ENCODE data around the gene PXDN. TPM values are rescaled to one million over a fixed set of nuclear protein-coding genes. Genes with fewer than 3 reads are reported as not detected.

PXDN gene
- total and polyA plus RNA-seq, 2 of the 4 experiments (the other 2 are of a cell fraction), result 153 to 332 TPM

DNA sequence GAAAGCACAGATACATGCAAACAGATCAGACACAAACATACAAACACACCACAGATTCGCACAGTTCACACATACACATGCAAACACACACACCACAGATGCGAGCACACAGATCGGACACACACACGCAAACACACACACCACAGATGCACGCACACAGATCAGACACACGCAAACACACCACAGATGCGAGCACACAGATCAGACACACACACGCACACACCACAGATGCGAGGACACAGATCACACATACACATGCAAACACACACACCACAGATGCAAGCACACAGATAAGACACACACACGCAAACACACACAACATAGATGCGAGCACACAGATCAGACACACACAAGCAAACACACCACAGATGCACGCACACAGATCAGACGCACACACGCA, 149.0 kb downstream of the PXDN start:
- ATAC-seq (ENCODE audit: low read depth), result no peak
- H2AFZ ChIP-seq (replicated peaks; ENCODE audit: low read length, poor library complexity), result no peak overlapping the region
- H4K20me1 ChIP-seq (ENCODE audit: insufficient read depth, low read length), result peaks cover 13% of the 10 kb centered on the region
- H3K27ac ChIP-seq (ENCODE audit: insufficient read depth, low read length), result no peak overlapping the region
- peaks cover 27% of the 10 kb centered on the region for H3K4me1 ChIP-seq (ENCODE audit: control insufficient read depth, insufficient read depth, low read length)
- H3K23ac ChIP-seq (ENCODE audit: low read depth, low read length), result peak overlapping the region; percentile 19; the same call in 1 of the 2 replicates
- no peak overlapping the region; the same call in 1 of the 2 replicates for H4K91ac ChIP-seq (ENCODE audit: insufficient read depth, low read depth, low read length)
- H3K14ac ChIP-seq (replicated peaks; ENCODE audit: low read depth, low read length), result peak overlapping the region; percentile 48; the same call in 1 of the 2 replicates
- ChIA-PET CTCF (no interaction called here), POLR2A (ENCODE audit: unreplicated experiment) (no interaction called here)
- BruUV-seq (replicated peaks), result no TSS peak
- H2AK9ac ChIP-seq (replicated peaks; ENCODE audit: low read depth, low read length, poor library complexity), result no peak overlapping the region
- intact Hi-C loops (cut with micrococcal nuclease) (no loop called here), dilution Hi-C loops (cut with HindIII; ENCODE audit: low sequenced_read_pairs, unreplicated experiment) (no loop called here), in situ Hi-C loops (cut with MboI; ENCODE audit: low sequenced_read_pairs) (loop anchor here (25.0 kb wide), 1 partner anchor 167 kb away; no protein-coding TSS in a partner anchor)
- no peak overlapping the region for H3K4me3 ChIP-seq (ENCODE audit: insufficient read depth, low read depth, low read length)
- no peak overlapping the region for H3K56ac ChIP-seq (ENCODE audit: extremely low read depth, insufficient read depth, low read length)
- H2BK15ac ChIP-seq (ENCODE audit: low read depth, low read length), result 0 out of 3 replicates have a peak overlapping the region, but pooled peaks have one; percentile 20
- no peak overlapping the region for H4K5ac ChIP-seq (ENCODE audit: low read depth, low read length)
- no peaks in the 10 kb centered on the region for H3K36me3 ChIP-seq (ENCODE audit: control insufficient read depth, insufficient read depth, low read length)
- peak overlapping the region; percentile 92 for H2AK5ac ChIP-seq (ENCODE audit: low read depth, low read length)
- H3K9ac ChIP-seq (ENCODE audit: low read depth, low read length), result no peak overlapping the region
- H3K18ac ChIP-seq (ENCODE audit: low read depth, low read length), result no peak overlapping the region
- peak overlapping the region in 1 of 2 experiments; percentile 38; a peak in 1 of 4 replicates for H4K8ac ChIP-seq (ENCODE audit: low read depth in 2 of 2, low read length in 2 of 2)
- H2BK120ac ChIP-seq (ENCODE audit: low read depth, low read length), result peak overlapping the region; percentile 12; the same call in 1 of the 2 replicates
- 0 out of 2 replicates have a peak, but pooled peaks cover under 1% of the 10 kb centered on the region for H3K9me3 ChIP-seq (ENCODE audit: control insufficient read depth, insufficient read depth, low read length)
- no peak for DNase-seq
- TF ChIP-seq SMC3 (IDR thresholded peaks at IDR 0.05; ENCODE audit: low read depth, low read length) (no peak), CHD1 (IDR thresholded peaks at IDR 0.05; ENCODE audit: low read depth, low read length) (no peak), RCOR1 (IDR thresholded peaks at IDR 0.05; ENCODE audit: insufficient replicate concordance, low read length) (no peak), MAZ (IDR thresholded peaks at IDR 0.05; ENCODE audit: borderline replicate concordance, low read depth, low read length) (no peak)
- WGBS, 2 experiments (ENCODE audit: extremely low coverage in 2 of 2, insufficient read length in 1 of 2), result 97% methylated on average over 5 of the region's 14 CpGs; no CpG with 5 or more reads in 1 of the 2 experiments
- H2BK5ac ChIP-seq (ENCODE audit: low read depth, low read length, poor library complexity, severe bottlenecking), result peak overlapping the region; percentile 49
- no peak overlapping the region for H3K4me2 ChIP-seq (ENCODE audit: low read depth, low read length)
- peaks cover 45% of the 10 kb centered on the region for H3K9me1 ChIP-seq (ENCODE audit: insufficient read depth, low read length)
- no peak overlapping the region for H2BK20ac ChIP-seq (ENCODE audit: low read depth, low read length)
- H3K79me1 ChIP-seq (ENCODE audit: low read depth in 1 of 2, low read length in 2 of 2), result peaks cover 0 to 6% of the 10 kb centered on the region in 2 experiments; a peak in 1 of 4 replicates
- peak overlapping the region; percentile 48; the same call in 1 of the 2 replicates for H3K4ac ChIP-seq (ENCODE audit: low read depth, low read length)
- H3K27me3 ChIP-seq (ENCODE audit: control insufficient read depth, insufficient read depth, low read length), result no peaks in the 10 kb centered on the region
